ENCODE data around the gene LPCAT1. TPM values are rescaled to one million over a fixed set of nuclear protein-coding genes. Genes with fewer than 3 reads are reported as not detected.
A peak's percentile ranks its signal among the peaks of the same experiment; 100 is the strongest.

Gene LPCAT1
- total RNA-seq, 2 donors from 2014 or later, result 78.5 to 124 TPM

DNA sequence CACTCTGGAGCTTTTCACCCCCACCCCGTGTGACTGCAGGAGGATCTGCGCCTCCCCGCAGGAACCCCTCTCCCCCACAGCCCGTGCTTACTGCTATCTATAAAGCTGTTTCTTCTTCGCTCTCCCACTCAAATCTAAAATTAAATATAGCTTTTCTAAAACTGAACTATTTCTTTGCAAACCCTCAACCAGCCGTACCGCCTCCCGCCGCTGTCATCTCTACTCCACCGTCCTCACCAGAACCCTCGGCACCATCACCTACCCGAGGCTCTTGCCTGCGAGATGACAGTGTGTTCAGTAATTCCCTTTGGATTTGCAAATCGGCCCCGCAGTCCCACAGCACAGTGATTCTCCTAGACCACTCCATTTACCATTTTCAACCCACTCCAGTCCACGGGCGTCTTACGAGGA lies 13.6 kb downstream of the LPCAT1 start:
- Mint-ChIP-seq H3K9me3 (no peaks in the 10 kb centered on the region), H3K27ac (peak overlapping the region; percentile 46), H3K27me3 (ENCODE audit: insufficient read depth) (no peaks in the 10 kb centered on the region), H3K36me3 (ENCODE audit: low read depth) (peaks cover 21% of the 10 kb centered on the region), H3K4me3 (no peak overlapping the region), H3K4me1 (peaks cover 13% of the 10 kb centered on the region)
- H3K4me1 ChIP-seq (ENCODE audit: control insufficient read depth, insufficient read depth, low read length), result no peaks in the 10 kb centered on the region
- H3K9ac ChIP-seq (ENCODE audit: extremely low read depth, low read length, poor library complexity, severe bottlenecking), result no peak overlapping the region
- peak; percentile 22 for DNase-seq
- no peaks in the 10 kb centered on the region for H3K9me3 ChIP-seq (ENCODE audit: control insufficient read depth, low read length)
- no peak overlapping the region for H3K27ac ChIP-seq (ENCODE audit: low read depth, low read length)
- TF ChIP-seq, protein P1, sequence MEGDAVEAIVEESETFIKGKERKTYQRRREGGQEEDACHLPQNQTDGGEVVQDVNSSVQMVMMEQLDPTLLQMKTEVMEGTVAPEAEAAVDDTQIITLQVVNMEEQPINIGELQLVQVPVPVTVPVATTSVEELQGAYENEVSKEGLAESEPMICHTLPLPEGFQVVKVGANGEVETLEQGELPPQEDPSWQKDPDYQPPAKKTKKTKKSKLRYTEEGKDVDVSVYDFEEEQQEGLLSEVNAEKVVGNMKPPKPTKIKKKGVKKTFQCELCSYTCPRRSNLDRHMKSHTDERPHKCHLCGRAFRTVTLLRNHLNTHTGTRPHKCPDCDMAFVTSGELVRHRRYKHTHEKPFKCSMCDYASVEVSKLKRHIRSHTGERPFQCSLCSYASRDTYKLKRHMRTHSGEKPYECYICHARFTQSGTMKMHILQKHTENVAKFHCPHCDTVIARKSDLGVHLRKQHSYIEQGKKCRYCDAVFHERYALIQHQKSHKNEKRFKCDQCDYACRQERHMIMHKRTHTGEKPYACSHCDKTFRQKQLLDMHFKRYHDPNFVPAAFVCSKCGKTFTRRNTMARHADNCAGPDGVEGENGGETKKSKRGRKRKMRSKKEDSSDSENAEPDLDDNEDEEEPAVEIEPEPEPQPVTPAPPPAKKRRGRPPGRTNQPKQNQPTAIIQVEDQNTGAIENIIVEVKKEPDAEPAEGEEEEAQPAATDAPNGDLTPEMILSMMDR (conservative IDR thresholded peaks at IDR 0.05), result no peak
- H3K27me3 ChIP-seq (ENCODE audit: control insufficient read depth, insufficient read depth, low read length, poor library complexity, severe bottlenecking), result no peaks in the 10 kb centered on the region
- 94 to 96% methylated on average over 16 to 18 of the region's 18 CpGs for WGBS, 2 experiments (ENCODE audit: insufficient coverage in 1 of 2, insufficient read length in 1 of 2)
- H3K4me3 ChIP-seq (ENCODE audit: low read length), result no peak overlapping the region
- peaks cover 2% of the 10 kb centered on the region for H3K36me3 ChIP-seq (ENCODE audit: control insufficient read depth, insufficient read depth, low read length)

DNA sequence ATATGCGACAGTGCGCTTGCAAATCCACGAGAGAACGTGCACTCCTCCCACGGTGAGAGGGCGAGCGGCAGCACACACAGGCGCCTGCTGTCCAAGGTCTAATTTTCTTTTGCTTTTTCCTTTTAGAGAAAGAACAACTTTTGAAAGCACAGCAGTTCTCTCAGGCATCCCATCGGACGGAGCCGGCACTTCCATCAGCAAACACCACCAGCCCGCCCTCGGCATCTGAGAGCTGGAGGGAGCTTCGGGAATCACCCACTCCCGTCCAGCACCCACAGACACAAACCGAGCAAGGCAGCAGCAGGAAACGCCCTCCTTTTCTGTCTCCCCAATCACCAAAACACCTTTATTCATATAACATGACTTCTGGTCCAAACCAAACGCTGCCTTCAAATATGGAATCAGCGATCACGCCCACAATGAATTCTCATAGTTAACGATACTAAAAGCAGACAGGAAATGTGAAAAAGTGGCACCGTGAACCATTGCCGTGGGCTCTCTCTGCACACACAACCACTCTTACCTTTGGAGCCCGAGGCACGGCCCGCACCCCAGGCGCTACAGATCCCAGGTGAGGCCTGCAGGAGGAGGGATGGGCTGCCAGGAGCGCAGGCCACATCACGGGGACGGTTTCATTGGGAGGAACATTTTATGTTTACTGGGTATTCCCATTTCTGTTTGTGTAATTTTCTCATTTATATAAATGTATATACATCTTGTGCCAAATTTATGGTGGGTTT lies 14.2 kb downstream of the LPCAT1 start:
- Mint-ChIP-seq H3K4me3 (no peak overlapping the region), H3K9me3 (no peaks in the 10 kb centered on the region), H3K27ac (peak overlapping the region; percentile 46), H3K36me3 (ENCODE audit: low read depth) (peaks cover 21% of the 10 kb centered on the region), H3K27me3 (ENCODE audit: insufficient read depth) (no peaks in the 10 kb centered on the region), H3K4me1 (peaks cover 10% of the 10 kb centered on the region)
- Histone ChIP-seq H3K9me3 (ENCODE audit: control insufficient read depth, low read length) (no peaks in the 10 kb centered on the region), H3K4me1 (ENCODE audit: control insufficient read depth, insufficient read depth, low read length) (no peaks in the 10 kb centered on the region), H3K36me3 (ENCODE audit: control insufficient read depth, insufficient read depth, low read length) (peaks cover 2% of the 10 kb centered on the region), H3K9ac (ENCODE audit: extremely low read depth, low read length, poor library complexity, severe bottlenecking) (no peak overlapping the region), H3K27me3 (ENCODE audit: control insufficient read depth, insufficient read depth, low read length, poor library complexity, severe bottlenecking) (no peaks in the 10 kb centered on the region), H3K27ac (ENCODE audit: low read depth, low read length) (no peak overlapping the region), H3K4me3 (ENCODE audit: low read length) (no peak overlapping the region)
- peak; percentile 36 for DNase-seq
- TF ChIP-seq, protein P1 (conservative IDR thresholded peaks at IDR 0.05), result no peak
- WGBS, 2 experiments (ENCODE audit: insufficient coverage in 1 of 2, insufficient read length in 1 of 2), result 94 to 97% methylated on average over 14 to 30 of the region's 30 CpGs

DNA sequence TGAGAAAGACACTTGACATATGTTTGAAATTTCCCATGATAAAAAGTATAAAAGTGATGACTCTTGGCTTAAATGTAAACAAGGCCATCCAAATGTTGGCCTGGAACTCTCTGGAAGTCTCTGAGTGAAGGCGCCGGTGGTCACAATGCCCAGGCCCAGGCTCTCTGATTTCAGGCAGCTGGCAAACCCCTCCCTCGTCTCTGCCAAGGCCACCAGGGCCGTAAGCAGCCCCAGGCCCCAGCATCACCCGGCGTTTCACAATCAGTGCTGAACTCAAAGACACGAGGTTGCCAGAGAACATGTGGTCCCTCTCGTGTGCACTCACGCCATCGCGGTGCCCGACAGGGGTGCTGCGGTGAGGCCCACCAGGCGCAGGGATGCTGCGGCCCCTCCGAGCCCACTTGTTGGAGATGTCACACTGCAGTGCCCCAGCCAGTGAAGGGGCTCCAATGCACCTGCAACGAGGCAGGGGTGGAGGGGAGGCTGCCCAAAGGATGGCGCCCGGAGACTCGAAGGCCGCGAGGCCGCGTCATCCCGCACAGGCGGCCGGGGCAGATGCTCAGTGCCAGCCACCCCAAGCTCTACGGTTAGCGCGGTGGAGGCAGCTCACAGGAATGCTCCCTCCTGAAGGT lies 15.0 kb downstream of the LPCAT1 start:
- no peak overlapping the region for H3K27ac ChIP-seq (ENCODE audit: low read depth, low read length)
- H3K27me3 ChIP-seq (ENCODE audit: control insufficient read depth, insufficient read depth, low read length, poor library complexity, severe bottlenecking), result no peaks in the 10 kb centered on the region
- 95 to 98% methylated on average over 26 to 30 of the region's 30 CpGs for WGBS, 2 experiments (ENCODE audit: insufficient coverage in 1 of 2, insufficient read length in 1 of 2)
- no peaks in the 10 kb centered on the region for H3K27me3 Mint-ChIP-seq (ENCODE audit: insufficient read depth)
- DNase-seq, result peak; percentile 22
- H3K36me3 ChIP-seq (ENCODE audit: control insufficient read depth, insufficient read depth, low read length), result peaks cover under 1% of the 10 kb centered on the region
- no peak overlapping the region for H3K4me3 ChIP-seq (ENCODE audit: low read length)
- H3K27ac Mint-ChIP-seq, result no peak overlapping the region
- TF ChIP-seq, protein P1 (conservative IDR thresholded peaks at IDR 0.05), result no peak
- no peak overlapping the region for H3K9ac ChIP-seq (ENCODE audit: extremely low read depth, low read length, poor library complexity, severe bottlenecking)
- H3K4me1 ChIP-seq (ENCODE audit: control insufficient read depth, insufficient read depth, low read length), result no peaks in the 10 kb centered on the region
- H3K9me3 Mint-ChIP-seq, result no peaks in the 10 kb centered on the region
- H3K4me1 Mint-ChIP-seq, result peaks cover 9% of the 10 kb centered on the region
- H3K36me3 Mint-ChIP-seq (ENCODE audit: low read depth), result peaks cover 21% of the 10 kb centered on the region
- no peaks in the 10 kb centered on the region for H3K9me3 ChIP-seq (ENCODE audit: control insufficient read depth, low read length)
- no peak overlapping the region for H3K4me3 Mint-ChIP-seq

All from endodermal cell (in vitro differentiated cells).